ENCODE results near the gene TOM1L2. TPM values are rescaled to one million over a fixed set of nuclear protein-coding genes. Genes with fewer than 3 reads are reported as not detected.

TOM1L2 gene
- total RNA-seq, 1 donor from 2014 or later, result 18.3 TPM

GRCh38 chr17:17963694-17964436 lies 8.3 kb downstream of the TOM1L2 start:
- H3K9me3 Mint-ChIP-seq, result no peaks in the 10 kb centered on the region
- ATAC-seq (ENCODE audit: low read depth) (no peak), DNase-seq (no peak)
- POLR2A ChIA-PET, result no interaction called here
- no peak overlapping the region for H3K4me3 Mint-ChIP-seq
- CTCF ChIA-PET, result no interaction called here
- peaks cover 3% of the 10 kb centered on the region for H3K36me3 Mint-ChIP-seq (ENCODE audit: low read depth)
- intact Hi-C loops (cut with micrococcal nuclease), result no loop called here
- no peak for TF ChIP-seq CTCF (IDR thresholded peaks at IDR 0.05)
- no peaks in the 10 kb centered on the region for H3K27me3 Mint-ChIP-seq
- H3K27ac Mint-ChIP-seq, result no peak overlapping the region
- peaks cover 26% of the 10 kb centered on the region for H3K4me1 Mint-ChIP-seq

GRCh38 chr17:17963066-17963465 lies 9.1 kb downstream of the TOM1L2 start:
- Mint-ChIP-seq H3K4me3 (no peak overlapping the region), H3K27ac (no peak overlapping the region), H3K9me3 (no peaks in the 10 kb centered on the region), H3K27me3 (no peaks in the 10 kb centered on the region), H3K4me1 (peaks cover 34% of the 10 kb centered on the region), H3K36me3 (ENCODE audit: low read depth) (peaks cover 3% of the 10 kb centered on the region)
- no peak for ATAC-seq (ENCODE audit: low read depth)
- ChIA-PET CTCF (no interaction called here), POLR2A (no interaction called here)
- intact Hi-C loops (cut with micrococcal nuclease), result no loop called here
- no peak for DNase-seq
- no peak for TF ChIP-seq CTCF (IDR thresholded peaks at IDR 0.05)

GRCh38 chr17:17960500-17961030 lies 11.6 kb downstream of the TOM1L2 start:
- TF ChIP-seq CTCF (IDR thresholded peaks at IDR 0.05), result no peak
- ATAC-seq (ENCODE audit: low read depth) (no peak), DNase-seq (no peak)
- no peaks in the 10 kb centered on the region for H3K9me3 Mint-ChIP-seq
- ChIA-PET CTCF (interaction anchor here (1.2 kb wide), 1 partner anchor 23 kb away, joined by 3 read pairs; no protein-coding TSS in a partner anchor), POLR2A (no interaction called here)
- peaks cover 8% of the 10 kb centered on the region for H3K36me3 Mint-ChIP-seq (ENCODE audit: low read depth)
- peaks cover 42% of the 10 kb centered on the region for H3K4me1 Mint-ChIP-seq
- no peak overlapping the region for H3K4me3 Mint-ChIP-seq
- intact Hi-C loops (cut with micrococcal nuclease), result no loop called here
- no peaks in the 10 kb centered on the region for H3K27me3 Mint-ChIP-seq
- no peak overlapping the region for H3K27ac Mint-ChIP-seq

- ChIA-PET CTCF (interaction anchor here (1.2 kb wide), 1 partner anchor 24 kb away, joined by 3 read pairs; no protein-coding TSS in a partner anchor), POLR2A (interaction anchor here (0.6 kb wide), 1 partner anchor 20 kb away, joined by 12 read pairs; no protein-coding TSS in a partner anchor)
- ATAC-seq (ENCODE audit: low read depth) (no peak), DNase-seq (no peak)
- intact Hi-C loops (cut with micrococcal nuclease), result no loop called here
- Mint-ChIP-seq H3K4me1 (peaks cover 44% of the 10 kb centered on the region), H3K27me3 (no peaks in the 10 kb centered on the region), H3K4me3 (peak overlapping the region; percentile 63), H3K9me3 (no peaks in the 10 kb centered on the region), H3K36me3 (ENCODE audit: low read depth) (peaks cover 13% of the 10 kb centered on the region), H3K27ac (peak overlapping the region; percentile 83)
- TF ChIP-seq CTCF (IDR thresholded peaks at IDR 0.05), result no peak
Observed at GRCh38 chr17:17959520-17960361, 12.5 kb downstream of the TOM1L2 start.

GRCh38 chr17:17958982-17959381 lies 13.2 kb downstream of the TOM1L2 start:
- POLR2A ChIA-PET, result interaction anchor here (1.3 kb wide), 1 partner anchor 13 kb away, joined by 7 read pairs; the partner anchor contains the start of genes DRC3 and TOM1L2
- no peaks in the 10 kb centered on the region for H3K27me3 Mint-ChIP-seq
- peak overlapping the region; percentile 83 for H3K27ac Mint-ChIP-seq
- ATAC-seq (ENCODE audit: low read depth), result no peak
- H3K36me3 Mint-ChIP-seq (ENCODE audit: low read depth), result peaks cover 15% of the 10 kb centered on the region
- CTCF ChIA-PET, result interaction anchor here (0.6 kb wide), 1 partner anchor 139 kb away, joined by 3 read pairs; no protein-coding TSS in a partner anchor
- peaks cover 44% of the 10 kb centered on the region for H3K4me1 Mint-ChIP-seq
- no peaks in the 10 kb centered on the region for H3K9me3 Mint-ChIP-seq
- intact Hi-C loops (cut with micrococcal nuclease), result no loop called here
- no peak for TF ChIP-seq CTCF (IDR thresholded peaks at IDR 0.05)
- DNase-seq, result no peak
- no peak overlapping the region for H3K4me3 Mint-ChIP-seq

All from activated B cell treated with CpG ODN at 0.5 μM for 24 hours (primary cell).